Stimulated activated CD4-positive, alpha-beta T cell treated with anti-CD3 and anti-CD28 coated beads, Interleukin-15, amount 100 ng/mL, for 48 hours (primary cell): Measurements from ENCODE around the gene RNU6-1.

Source experiments
- DNase-seq, 2 donors: peaks; one replicate each; pipeline ENCODE4 v3.0.0-alpha.2; 2020; ENCODE audit warnings: low read depth in 2 of 2

The RNU6-1 gene

GRCh38 chr15:67839929-67840748 is at the start of gene RNU6-1:
Gene RNU6-1 (minus strand): TSS chr15:67840045.
- peak; percentile 90 for DNase-seq

DNA sequence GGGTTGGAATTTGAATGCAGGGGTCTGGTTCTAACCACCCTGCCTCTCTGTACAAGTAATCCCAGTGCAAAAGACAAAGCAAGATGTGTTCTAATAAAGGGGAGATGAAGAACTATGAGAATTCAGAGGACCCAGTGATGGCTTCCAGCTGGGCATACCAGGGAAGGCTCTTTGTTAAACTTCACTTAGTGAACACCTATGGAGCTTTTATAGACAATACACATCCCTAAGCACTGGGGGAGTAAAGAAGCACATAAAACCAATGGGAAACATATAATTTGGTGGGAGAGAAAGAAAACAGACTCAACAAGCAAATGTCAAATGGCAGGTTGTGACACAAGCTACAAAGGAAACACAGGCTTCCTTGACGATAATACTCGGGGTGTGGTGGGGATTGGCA is 47.9 kb upstream of the RNU6-1 start:
- DNase-seq = no peak

- DNase-seq = no peak
These were observed 46.0 kb upstream of the RNU6-1 start for GRCh38 chr15:67885861-67886260.

- DNase-seq = no peak
These were observed 45.3 kb upstream of the RNU6-1 start for GRCh38 chr15:67885175-67885523.

DNA sequence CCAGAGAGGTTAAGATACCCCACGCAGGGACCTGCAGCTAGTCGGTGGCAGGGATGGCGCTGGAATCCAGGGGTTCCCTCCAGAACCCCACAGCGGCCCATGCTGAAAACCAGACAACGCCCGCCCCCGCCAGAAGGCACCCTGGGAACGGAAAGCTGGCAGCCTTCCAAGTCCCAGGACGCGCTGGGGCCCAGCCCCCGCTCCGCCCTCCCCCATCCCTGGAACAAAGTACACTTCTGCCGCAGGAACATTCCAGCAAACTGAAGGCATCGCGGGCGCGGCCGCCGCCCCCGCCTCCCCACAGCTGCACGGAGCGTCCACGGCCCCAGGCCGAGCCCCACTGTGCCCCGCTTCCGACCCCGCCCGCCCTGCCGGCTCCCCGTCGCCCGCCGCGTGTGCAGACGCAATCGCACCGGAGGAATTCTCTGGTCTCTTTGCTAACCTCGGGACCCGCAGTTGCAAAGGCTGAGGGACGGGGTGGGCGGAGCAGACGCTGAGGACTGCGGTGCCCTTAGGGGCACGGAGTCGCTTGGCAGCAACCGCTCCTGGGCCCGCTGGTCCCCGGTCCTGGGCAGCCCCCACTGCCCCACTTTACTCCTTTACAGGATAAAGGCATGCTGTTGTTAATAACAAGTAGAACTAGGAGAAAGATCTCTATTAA is 44.8 kb upstream of the RNU6-1 start:
- peak in 1 of 2 donors; percentile 28 for DNase-seq

DNA sequence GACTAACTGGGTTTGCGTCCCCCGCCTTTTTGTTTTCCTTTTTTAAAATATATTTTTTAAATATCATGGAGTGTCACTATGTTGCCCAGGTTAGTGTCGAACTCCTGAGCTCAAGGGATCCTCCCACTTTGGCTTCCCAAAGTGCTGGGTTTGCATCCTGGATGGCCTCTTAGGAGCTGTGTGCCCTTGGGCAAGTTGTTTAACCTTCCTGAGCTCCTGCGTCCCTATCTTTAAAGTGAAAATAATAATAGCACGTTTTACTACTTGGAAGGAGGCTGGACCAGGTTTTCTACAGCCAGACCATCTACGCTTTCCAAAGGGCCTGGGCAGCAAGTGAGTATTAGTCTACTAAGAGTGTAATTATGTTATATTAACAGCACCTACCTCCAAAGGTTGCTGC is 44.2 kb upstream of the RNU6-1 start:
- DNase-seq = no peak

DNA sequence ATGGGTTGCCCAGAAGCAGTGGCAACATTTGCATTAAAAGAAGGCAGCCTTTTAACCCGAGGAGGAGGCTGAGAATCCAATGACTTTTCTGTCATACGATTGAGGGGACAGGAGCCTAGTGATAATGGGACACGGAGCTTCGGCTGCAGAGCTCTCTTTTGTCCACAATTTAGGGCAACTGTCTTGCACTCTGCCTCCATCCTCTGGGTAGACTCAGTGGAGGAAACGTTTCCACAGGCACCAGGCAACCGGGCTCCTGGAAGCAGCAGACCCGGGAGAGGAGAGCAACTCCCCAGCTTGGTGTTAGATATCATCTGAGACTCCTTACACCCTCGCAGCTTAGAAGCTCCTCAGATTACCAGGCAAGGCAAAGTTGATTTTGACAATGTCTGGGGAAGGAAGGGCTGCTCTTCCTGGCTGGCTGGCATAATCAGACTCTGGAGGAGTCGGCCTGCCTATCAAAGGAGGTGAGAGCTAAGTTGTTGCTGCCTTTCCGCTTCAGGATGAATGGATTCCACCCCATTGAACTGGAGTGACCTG is 43.5 kb upstream of the RNU6-1 start:
- no peak for DNase-seq

- no peak for DNase-seq
These were observed 42.8 kb upstream of the RNU6-1 start for GRCh38 chr15:67882487-67883233.

GRCh38 chr15:67880651-67881182 is 40.9 kb upstream of the RNU6-1 start:
- no peak for DNase-seq

DNA sequence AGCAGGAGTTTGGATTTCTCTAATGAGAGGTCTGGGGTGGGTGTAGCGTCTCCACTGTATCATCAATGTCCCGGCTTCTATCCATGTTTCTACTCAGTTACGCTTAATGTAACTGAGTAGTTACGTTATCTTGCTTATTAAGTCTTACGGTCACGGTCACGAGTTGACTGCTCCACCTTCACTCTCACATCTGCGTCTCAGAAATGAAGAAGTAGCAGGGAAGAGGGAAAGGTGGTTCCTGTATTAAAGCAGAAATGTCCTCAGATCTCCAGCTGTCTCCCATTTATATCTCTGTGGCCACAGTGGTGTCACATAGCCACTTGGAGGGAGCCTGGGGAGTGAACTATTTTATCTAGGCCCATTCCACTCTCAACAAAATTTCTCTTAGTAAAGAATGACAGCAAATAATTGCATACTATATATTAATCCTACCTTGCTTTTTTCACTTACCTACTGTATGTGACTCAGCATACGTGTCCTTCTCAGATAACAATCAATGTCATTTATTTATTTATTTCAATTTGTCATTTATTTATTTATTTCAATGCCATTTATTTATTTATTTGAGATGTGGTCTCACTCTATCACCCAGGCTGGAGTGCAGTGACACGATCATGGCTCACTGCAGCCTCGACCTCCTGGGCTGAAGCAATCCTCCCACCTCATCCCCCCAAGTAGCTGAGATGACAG is 39.7 kb upstream of the RNU6-1 start:
- no peak for DNase-seq

- DNase-seq = no peak
These were observed 38.9 kb upstream of the RNU6-1 start for GRCh38 chr15:67878712-67879206.

DNA sequence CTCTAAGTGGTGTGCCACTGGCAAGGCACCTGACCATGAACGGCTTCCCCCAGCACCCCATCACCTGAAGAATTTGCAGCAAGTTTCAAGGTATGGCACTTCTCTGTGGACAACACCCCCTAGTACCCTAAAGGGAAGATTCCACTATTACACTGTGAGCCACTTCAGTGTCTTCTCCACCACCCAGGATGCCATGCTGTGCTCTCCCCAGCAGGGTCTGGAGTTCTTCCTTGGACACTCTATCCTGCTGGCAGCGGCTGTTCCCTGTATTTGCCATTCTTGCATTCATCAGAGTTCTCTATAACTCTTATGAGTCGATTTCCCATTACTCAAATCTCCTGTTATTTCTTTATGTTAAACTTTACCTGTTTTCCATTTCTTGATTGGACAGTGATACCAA is 33.9 kb upstream of the RNU6-1 start:
- DNase-seq = no peak

DNA sequence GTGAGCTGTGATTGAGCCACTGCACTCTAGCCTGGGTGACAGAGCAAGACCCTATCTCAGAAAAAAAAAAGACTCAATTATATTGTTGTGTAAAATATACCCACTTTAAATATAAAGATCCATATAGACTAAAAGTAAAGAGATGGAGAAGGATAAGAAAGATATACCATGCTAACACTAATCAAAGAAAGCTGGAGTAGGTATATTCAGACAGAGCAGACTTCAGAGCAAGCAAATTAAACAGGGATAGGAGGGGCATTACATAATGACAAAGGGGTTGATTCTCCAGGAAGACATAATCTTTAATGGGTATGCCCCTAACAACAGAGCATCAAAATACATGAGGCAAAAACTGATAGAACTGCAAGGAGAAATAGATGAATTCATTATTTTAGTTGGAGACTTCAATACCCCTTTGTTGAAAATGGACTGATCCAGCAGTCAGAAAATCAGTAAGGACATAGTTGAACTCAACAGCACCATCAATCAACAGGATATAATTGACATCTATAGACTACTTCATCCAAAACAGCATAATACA is 31.1 kb upstream of the RNU6-1 start:
- DNase-seq = no peak

GRCh38 chr15:67869701-67870100 is 29.9 kb upstream of the RNU6-1 start:
- no peak for DNase-seq

GRCh38 chr15:67865766-67866165 is 25.9 kb upstream of the RNU6-1 start:
- DNase-seq = no peak

DNA sequence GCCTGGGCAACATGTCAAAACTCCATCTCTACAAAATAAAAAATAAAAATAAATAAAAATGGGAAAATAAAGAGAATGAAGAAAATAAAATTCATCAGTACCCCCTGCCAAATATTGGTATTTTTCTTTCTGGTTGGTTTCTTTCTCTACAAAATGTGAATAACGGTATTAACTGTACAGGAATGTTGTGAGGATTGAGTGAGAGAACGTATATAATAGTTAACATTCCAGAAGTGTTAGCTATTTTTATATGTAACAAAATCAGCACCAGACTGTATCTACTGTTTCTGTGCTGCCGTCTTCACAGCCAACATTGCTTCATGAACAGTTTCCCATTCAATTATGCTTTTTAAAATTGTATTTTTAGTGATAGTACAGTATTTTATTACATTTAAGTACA is 25.5 kb upstream of the RNU6-1 start:
- DNase-seq = no peak

DNA sequence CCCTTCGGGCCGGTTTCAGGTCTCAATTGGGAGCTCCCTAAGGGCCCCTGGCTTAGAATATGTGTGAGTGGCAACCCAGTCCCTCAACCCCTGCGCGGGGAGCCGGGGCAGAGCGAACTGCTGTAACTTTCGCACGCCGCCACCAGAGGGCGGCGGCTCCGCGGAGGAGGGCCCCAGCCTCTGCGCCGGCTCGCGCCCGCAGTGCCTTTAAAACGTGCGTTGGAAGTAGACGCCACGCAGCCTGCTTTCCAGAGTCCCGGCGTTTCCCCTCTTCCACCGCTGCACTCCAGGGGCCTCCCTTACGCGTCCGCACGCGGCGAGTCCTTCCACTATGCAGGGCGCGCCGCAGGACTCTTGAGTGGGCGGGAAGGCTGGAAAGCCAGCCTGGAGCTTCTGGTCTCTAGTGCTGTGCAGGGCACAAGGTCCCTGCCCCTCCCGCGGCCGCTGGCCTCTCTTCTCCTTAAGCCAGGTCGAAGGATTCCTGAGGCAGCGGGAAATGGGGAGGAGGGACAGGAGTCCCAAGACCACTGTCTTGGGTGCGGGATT is 23.7 kb upstream of the RNU6-1 start:
- peak; percentile 51 to 56 for DNase-seq

- DNase-seq = no peak
These were observed 23.1 kb upstream of the RNU6-1 start for GRCh38 chr15:67862750-67863441.

DNA sequence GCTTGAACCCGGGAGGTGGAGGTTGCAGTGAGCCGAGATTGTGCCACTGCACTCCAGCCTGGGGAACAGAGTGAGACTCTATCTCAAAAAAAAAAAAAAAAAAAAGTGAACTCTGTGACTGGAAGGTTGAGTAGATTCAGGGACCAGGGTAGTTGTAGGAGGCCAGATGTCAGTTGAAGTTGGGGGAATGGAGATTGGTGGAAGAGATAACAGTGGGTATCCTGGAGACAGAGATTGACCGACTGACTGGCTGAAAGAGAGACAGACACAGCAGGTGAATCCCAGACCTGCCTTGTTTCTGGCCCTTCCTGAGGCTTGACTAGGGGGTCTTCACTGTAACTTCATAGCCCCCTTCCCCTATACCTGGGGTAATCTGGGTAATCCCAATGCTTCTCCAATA is 22.1 kb upstream of the RNU6-1 start:
- no peak for DNase-seq

DNA sequence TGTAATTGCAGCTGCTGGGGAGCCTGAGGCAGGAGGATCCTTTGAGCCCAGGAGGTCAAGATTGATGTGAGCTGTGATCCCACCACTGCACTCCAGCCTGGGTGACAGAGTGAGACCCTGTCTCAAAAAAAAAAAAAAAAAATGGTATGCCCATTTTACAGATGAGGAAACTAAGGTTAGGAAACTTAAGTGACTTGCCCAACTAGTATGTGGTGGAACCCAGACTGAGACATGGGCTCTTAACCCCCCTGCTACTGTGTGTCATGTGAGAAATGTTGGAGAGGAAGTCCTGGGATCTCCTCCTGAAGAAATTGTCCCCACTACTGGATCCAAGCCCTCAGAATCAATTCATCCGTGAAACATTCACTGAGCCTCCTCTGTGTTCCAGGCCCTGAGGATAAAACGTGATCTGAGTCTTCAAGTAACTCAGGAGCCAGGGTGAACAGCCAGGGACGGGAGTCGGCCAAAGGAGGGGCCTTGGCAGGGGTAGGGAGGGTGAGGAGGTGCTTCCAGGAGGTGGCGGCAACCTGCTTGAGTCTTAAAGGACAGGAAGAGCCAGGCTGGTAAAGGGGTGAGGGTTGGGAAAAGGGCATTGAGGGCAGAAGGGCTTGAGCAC is 19.6 kb upstream of the RNU6-1 start:
- DNase-seq = no peak
